ENCODE results near the gene YAE1.

Gene YAE1

GRCh38 chr7:39566023-39566921 is at the start of gene YAE1:
YAE1 (plus strand) TSS chr7:39566404; CDS start chr7:39566419, 15 bp downstream.
- H3K79me2 ChIP-seq (ENCODE audit: control insufficient read depth, insufficient read depth, low read length, unreplicated experiment), result peaks cover 26% of the 10 kb centered on the region
- peaks cover 8% of the 10 kb centered on the region for H3K4me1 ChIP-seq (ENCODE audit: control insufficient read depth, insufficient read depth, low read length, unreplicated experiment)
- H3K27ac ChIP-seq (ENCODE audit: low read depth, low read length), result peak within 1 kb of the TSS; percentile 31
- no peaks in the 10 kb centered on the region for H3K27me3 ChIP-seq (ENCODE audit: insufficient read depth, low read length)
- H3K4me3 ChIP-seq (ENCODE audit: low read depth, low read length), result peak within 1 kb of the TSS; percentile 94
- H3K36me3 ChIP-seq (ENCODE audit: insufficient read depth, low read length), result no peaks in the 10 kb centered on the region
- peak within 1 kb of the TSS; percentile 97 for H2AFZ ChIP-seq (ENCODE audit: low read length, unreplicated experiment)

- no peak overlapping the region for H3K27ac ChIP-seq (ENCODE audit: low read depth, low read length)
- H3K4me1 ChIP-seq (ENCODE audit: control insufficient read depth, insufficient read depth, low read length, unreplicated experiment), result no peaks in the 10 kb centered on the region
- H3K79me2 ChIP-seq (ENCODE audit: control insufficient read depth, insufficient read depth, low read length, unreplicated experiment), result no peaks in the 10 kb centered on the region
- H2AFZ ChIP-seq (ENCODE audit: low read length, unreplicated experiment), result no peak overlapping the region
- no peaks in the 10 kb centered on the region for H3K36me3 ChIP-seq (ENCODE audit: insufficient read depth, low read length)
- H3K4me3 ChIP-seq (ENCODE audit: low read depth, low read length), result no peak overlapping the region
- peaks cover 24% of the 10 kb centered on the region for H3K27me3 ChIP-seq (ENCODE audit: insufficient read depth, low read length)
Measured at GRCh38 chr7:39516498-39516897, 49.7 kb upstream of the YAE1 start.

DNA sequence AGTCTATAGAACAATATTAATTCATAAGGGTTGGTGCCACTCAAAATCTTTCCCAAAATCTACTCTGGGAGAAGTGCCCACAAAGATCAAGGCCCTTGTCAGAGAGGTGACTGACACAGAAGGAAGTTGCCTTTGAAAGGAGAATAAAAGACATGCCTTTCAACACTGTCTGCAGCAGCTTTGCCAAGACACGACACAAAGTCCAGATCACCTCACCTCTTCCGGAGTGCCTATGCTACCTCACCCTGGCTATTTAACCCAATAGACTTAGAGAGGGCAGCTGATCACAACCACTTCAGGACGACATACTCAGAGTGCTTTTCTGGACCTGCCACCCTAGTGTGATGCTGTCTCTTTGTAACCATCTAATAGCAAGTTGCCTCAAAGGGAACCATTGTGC is 49.0 kb upstream of the YAE1 start:
- no peaks in the 10 kb centered on the region for H3K36me3 ChIP-seq (ENCODE audit: insufficient read depth, low read length)
- no peaks in the 10 kb centered on the region for H3K79me2 ChIP-seq (ENCODE audit: control insufficient read depth, insufficient read depth, low read length, unreplicated experiment)
- H3K4me3 ChIP-seq (ENCODE audit: low read depth, low read length), result no peak overlapping the region
- H3K27ac ChIP-seq (ENCODE audit: low read depth, low read length), result no peak overlapping the region
- H3K4me1 ChIP-seq (ENCODE audit: control insufficient read depth, insufficient read depth, low read length, unreplicated experiment), result no peaks in the 10 kb centered on the region
- H2AFZ ChIP-seq (ENCODE audit: low read length, unreplicated experiment), result no peak overlapping the region
- peaks cover 24% of the 10 kb centered on the region for H3K27me3 ChIP-seq (ENCODE audit: insufficient read depth, low read length)

GRCh38 chr7:39525926-39526325 is 40.3 kb upstream of the YAE1 start:
- Histone ChIP-seq H3K27me3 (ENCODE audit: insufficient read depth, low read length) (peaks cover 15% of the 10 kb centered on the region; the same call in 1 of the 2 replicates), H3K4me1 (ENCODE audit: control insufficient read depth, insufficient read depth, low read length, unreplicated experiment) (no peaks in the 10 kb centered on the region), H3K4me3 (ENCODE audit: low read depth, low read length) (no peak overlapping the region), H3K36me3 (ENCODE audit: insufficient read depth, low read length) (no peaks in the 10 kb centered on the region), H3K27ac (ENCODE audit: low read depth, low read length) (no peak overlapping the region), H2AFZ (ENCODE audit: low read length, unreplicated experiment) (no peak overlapping the region), H3K79me2 (ENCODE audit: control insufficient read depth, insufficient read depth, low read length, unreplicated experiment) (no peaks in the 10 kb centered on the region)

- Histone ChIP-seq H3K27me3 (ENCODE audit: insufficient read depth, low read length) (peaks cover 15% of the 10 kb centered on the region; the same call in 1 of the 2 replicates), H2AFZ (ENCODE audit: low read length, unreplicated experiment) (no peak overlapping the region), H3K4me3 (ENCODE audit: low read depth, low read length) (no peak overlapping the region), H3K27ac (ENCODE audit: low read depth, low read length) (no peak overlapping the region), H3K79me2 (ENCODE audit: control insufficient read depth, insufficient read depth, low read length, unreplicated experiment) (no peaks in the 10 kb centered on the region), H3K36me3 (ENCODE audit: insufficient read depth, low read length) (no peaks in the 10 kb centered on the region), H3K4me1 (ENCODE audit: control insufficient read depth, insufficient read depth, low read length, unreplicated experiment) (no peaks in the 10 kb centered on the region)
Measured at GRCh38 chr7:39526666-39527065, 39.5 kb upstream of the YAE1 start.

DNA sequence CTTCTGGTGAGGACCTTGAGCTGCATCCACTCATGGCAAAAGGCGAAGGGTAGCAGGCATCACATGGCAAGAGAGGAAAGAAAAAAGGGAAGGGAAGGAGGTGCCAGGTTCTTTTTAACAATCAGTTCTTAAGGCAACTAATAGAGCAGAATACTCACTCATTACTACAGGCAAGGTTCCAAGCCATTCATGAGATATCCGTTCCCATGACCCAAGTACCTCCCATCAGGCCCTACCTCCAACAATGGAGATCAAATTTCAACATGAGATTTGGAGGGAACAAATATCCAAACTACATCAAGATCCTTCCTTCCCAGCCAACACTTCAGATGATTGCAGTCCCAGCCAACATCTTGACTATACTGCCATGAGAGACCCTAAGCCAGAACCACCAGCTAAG is 38.9 kb upstream of the YAE1 start:
- Histone ChIP-seq H3K4me1 (ENCODE audit: control insufficient read depth, insufficient read depth, low read length, unreplicated experiment) (no peaks in the 10 kb centered on the region), H3K27me3 (ENCODE audit: insufficient read depth, low read length) (peaks cover 17% of the 10 kb centered on the region; the same call in 1 of the 2 replicates), H3K4me3 (ENCODE audit: low read depth, low read length) (no peak overlapping the region)

GRCh38 chr7:39527951-39528350 is 38.3 kb upstream of the YAE1 start:
- H3K27ac ChIP-seq (ENCODE audit: low read depth, low read length), result peak overlapping the region; percentile 26; the same call in 1 of the 2 replicates
- H3K4me3 ChIP-seq (ENCODE audit: low read depth, low read length), result no peak overlapping the region
- no peak overlapping the region for H2AFZ ChIP-seq (ENCODE audit: low read length, unreplicated experiment)
- H3K36me3 ChIP-seq (ENCODE audit: insufficient read depth, low read length), result no peaks in the 10 kb centered on the region
- no peaks in the 10 kb centered on the region for H3K79me2 ChIP-seq (ENCODE audit: control insufficient read depth, insufficient read depth, low read length, unreplicated experiment)
- H3K27me3 ChIP-seq (ENCODE audit: insufficient read depth, low read length), result peaks cover 19% of the 10 kb centered on the region; the same call in 1 of the 2 replicates
- H3K4me1 ChIP-seq (ENCODE audit: control insufficient read depth, insufficient read depth, low read length, unreplicated experiment), result no peaks in the 10 kb centered on the region

More for the DNA sequence above, 38.9 kb upstream of the YAE1 start:
- no peak overlapping the region for H2AFZ ChIP-seq (ENCODE audit: low read length, unreplicated experiment)
- no peaks in the 10 kb centered on the region for H3K79me2 ChIP-seq (ENCODE audit: control insufficient read depth, insufficient read depth, low read length, unreplicated experiment)
- peak overlapping the region; percentile 26; the same call in 1 of the 2 replicates for H3K27ac ChIP-seq (ENCODE audit: low read depth, low read length)
- no peaks in the 10 kb centered on the region for H3K36me3 ChIP-seq (ENCODE audit: insufficient read depth, low read length)

- Histone ChIP-seq H3K4me1 (ENCODE audit: control insufficient read depth, insufficient read depth, low read length, unreplicated experiment) (no peaks in the 10 kb centered on the region), H3K27me3 (ENCODE audit: insufficient read depth, low read length) (peaks cover 20% of the 10 kb centered on the region; the same call in 1 of the 2 replicates), H3K4me3 (ENCODE audit: low read depth, low read length) (no peak overlapping the region), H3K79me2 (ENCODE audit: control insufficient read depth, insufficient read depth, low read length, unreplicated experiment) (no peaks in the 10 kb centered on the region), H3K27ac (ENCODE audit: low read depth, low read length) (no peak overlapping the region), H3K36me3 (ENCODE audit: insufficient read depth, low read length) (no peaks in the 10 kb centered on the region), H2AFZ (ENCODE audit: low read length, unreplicated experiment) (no peak overlapping the region)
Measured at GRCh38 chr7:39528849-39529248, 37.4 kb upstream of the YAE1 start.

- H3K4me3 ChIP-seq (ENCODE audit: low read depth, low read length), result no peak overlapping the region
- H3K27ac ChIP-seq (ENCODE audit: low read depth, low read length), result no peak overlapping the region
- H3K4me1 ChIP-seq (ENCODE audit: control insufficient read depth, insufficient read depth, low read length, unreplicated experiment), result no peaks in the 10 kb centered on the region
- H3K36me3 ChIP-seq (ENCODE audit: insufficient read depth, low read length), result no peaks in the 10 kb centered on the region
- peaks cover 20% of the 10 kb centered on the region; the same call in 1 of the 2 replicates for H3K27me3 ChIP-seq (ENCODE audit: insufficient read depth, low read length)
- no peaks in the 10 kb centered on the region for H3K79me2 ChIP-seq (ENCODE audit: control insufficient read depth, insufficient read depth, low read length, unreplicated experiment)
- H2AFZ ChIP-seq (ENCODE audit: low read length, unreplicated experiment), result no peak overlapping the region
Measured at GRCh38 chr7:39529582-39529981, 36.6 kb upstream of the YAE1 start.

- Histone ChIP-seq H3K79me2 (ENCODE audit: control insufficient read depth, insufficient read depth, low read length, unreplicated experiment) (no peaks in the 10 kb centered on the region), H2AFZ (ENCODE audit: low read length, unreplicated experiment) (no peak overlapping the region), H3K27ac (ENCODE audit: low read depth, low read length) (no peak overlapping the region), H3K4me1 (ENCODE audit: control insufficient read depth, insufficient read depth, low read length, unreplicated experiment) (no peaks in the 10 kb centered on the region), H3K36me3 (ENCODE audit: insufficient read depth, low read length) (no peaks in the 10 kb centered on the region), H3K27me3 (ENCODE audit: insufficient read depth, low read length) (peaks cover 22% of the 10 kb centered on the region; the same call in 1 of the 2 replicates), H3K4me3 (ENCODE audit: low read depth, low read length) (no peak overlapping the region)
Measured at GRCh38 chr7:39530971-39531370, 35.2 kb upstream of the YAE1 start.

DNA sequence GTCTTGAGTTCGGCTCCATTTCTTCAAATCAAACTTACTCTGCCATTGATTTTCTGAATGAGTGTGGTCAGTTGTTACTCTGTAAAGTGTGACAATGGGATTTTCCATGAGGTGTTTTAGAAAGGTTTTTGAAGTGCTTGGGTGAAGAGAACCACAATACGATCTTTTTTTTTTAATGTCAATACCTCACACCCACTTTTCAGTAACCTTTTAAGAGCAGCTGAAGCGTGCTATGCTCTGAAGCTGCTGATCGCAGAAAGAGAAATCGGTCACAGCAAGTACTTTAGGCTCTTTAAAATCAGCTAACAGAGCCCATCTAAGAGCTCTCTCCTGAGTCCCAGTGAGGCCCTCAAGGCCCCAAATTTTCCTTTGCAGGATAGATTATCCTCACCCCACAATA is 34.4 kb upstream of the YAE1 start:
- H2AFZ ChIP-seq (ENCODE audit: low read length, unreplicated experiment), result no peak overlapping the region
- peaks cover 22% of the 10 kb centered on the region; the same call in 1 of the 2 replicates for H3K27me3 ChIP-seq (ENCODE audit: insufficient read depth, low read length)
- no peaks in the 10 kb centered on the region for H3K79me2 ChIP-seq (ENCODE audit: control insufficient read depth, insufficient read depth, low read length, unreplicated experiment)
- H3K4me3 ChIP-seq (ENCODE audit: low read depth, low read length), result no peak overlapping the region
- no peak overlapping the region for H3K27ac ChIP-seq (ENCODE audit: low read depth, low read length)
- H3K36me3 ChIP-seq (ENCODE audit: insufficient read depth, low read length), result no peaks in the 10 kb centered on the region
- H3K4me1 ChIP-seq (ENCODE audit: control insufficient read depth, insufficient read depth, low read length, unreplicated experiment), result no peaks in the 10 kb centered on the region

All from ACC112 (cell line).